Inflammatory macrophage (primary cell): Measurements from ENCODE around the gene PARD6G.
"Not testable (repeated sequence)": the region's sequence is repeated elsewhere in the genome, so short reads cannot be mapped to it uniquely, and the experiment has no call there.

Experiments
- DNase-seq, 2 donors: peaks; one replicate each; pipeline ENCODE4 v3.0.0-alpha.2; 2020 to 2022
- total RNA-seq, 18 experiments: gene quantifications; one replicate each; lab custom pipeline; 2026; ENCODE audit warnings: mixed read lengths in 6 of 18, inconsistent platforms in 2 of 18; lab: John Stamatoyannopoulos, UW

The PARD6G gene
- total RNA-seq: 0 to 0.20 (median 0.06) reads per million in 18 experiments

DNA sequence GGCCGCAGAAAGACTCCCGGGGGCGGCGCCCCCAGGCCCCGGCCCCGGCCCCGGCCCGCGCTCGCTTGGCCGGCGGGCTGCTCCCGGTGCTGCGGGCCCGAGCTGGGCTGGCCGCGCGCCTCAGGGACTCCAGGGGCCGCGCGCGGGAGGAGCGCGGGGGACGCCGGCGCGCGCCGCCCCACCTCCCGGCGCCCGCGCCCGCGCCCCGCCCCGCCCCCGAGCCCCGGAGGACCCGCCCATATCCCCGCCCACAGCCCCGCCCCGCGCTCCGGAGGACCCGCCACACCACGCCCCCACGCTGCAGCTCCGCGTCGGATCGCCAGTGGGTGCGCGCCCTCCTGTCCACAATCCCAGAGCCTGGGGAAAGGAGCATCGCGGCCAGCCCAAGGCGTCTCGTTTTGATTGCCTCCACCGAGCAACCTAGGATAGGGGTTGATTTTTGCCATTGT, at the start of gene PARD6G:
TSS of gene PARD6G (minus strand) at position 122 of the 449 bp plus-strand sequence. CDS start 166 bp downstream, outside the sequence.
- DNase-seq: peak; percentile 56 to 72

- not testable (repeated sequence) for DNase-seq
These were observed 15.1 kb upstream of the PARD6G start for GRCh38 chr18:80262241-80263033.

GRCh38 chr18:80259610-80260009, 12.3 kb upstream of the PARD6G start:
- DNase-seq: no peak

DNA sequence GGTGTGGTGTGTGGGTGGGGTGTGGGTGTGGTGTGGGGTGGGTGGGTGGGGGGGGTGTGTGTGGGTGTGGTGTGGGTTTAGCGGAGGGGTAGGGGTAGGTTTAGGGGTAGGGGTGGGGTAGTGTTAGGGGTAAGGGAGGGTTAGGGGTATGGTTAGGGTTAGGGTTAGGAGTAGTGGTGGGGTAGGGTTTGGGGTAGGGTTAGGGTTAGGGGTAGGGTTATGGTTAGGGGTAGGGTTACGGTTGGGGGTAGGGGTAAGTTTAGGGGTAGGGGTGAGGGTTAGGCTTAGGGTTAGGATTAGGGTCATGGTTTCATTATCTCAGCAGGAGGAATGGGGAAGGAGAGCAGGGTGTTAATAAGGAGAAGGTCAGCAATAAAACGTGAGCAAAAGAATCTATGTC, 11.3 kb upstream of the PARD6G start:
- DNase-seq: no peak

- DNase-seq: peak; percentile 58 to 66
These were observed 10.5 kb upstream of the PARD6G start for GRCh38 chr18:80257579-80258543.

DNA sequence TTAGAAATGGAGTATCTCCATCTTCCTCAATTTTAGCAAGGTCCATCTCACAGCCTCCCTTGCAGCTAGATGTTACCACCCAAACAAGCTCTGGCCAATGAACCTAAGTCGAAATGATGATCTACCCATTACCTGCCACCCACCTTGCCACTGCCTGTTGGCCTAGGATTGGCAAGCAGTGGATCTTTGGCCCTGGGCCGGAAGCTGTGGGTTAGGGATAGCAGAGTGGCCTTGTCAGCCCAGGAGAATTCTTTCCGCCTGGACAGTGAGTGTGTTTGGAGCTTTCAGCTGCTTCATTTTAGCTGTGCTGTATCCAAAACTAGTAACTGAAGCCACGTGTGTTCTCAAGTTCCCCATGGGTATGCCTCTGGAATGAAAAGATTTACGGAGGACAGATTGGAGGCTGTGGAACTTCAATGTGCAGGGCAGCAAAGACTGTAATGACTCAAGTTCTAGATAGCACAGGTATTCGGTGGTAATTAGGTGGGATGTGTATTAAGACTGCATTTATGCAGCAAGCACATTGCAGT, 7.7 kb upstream of the PARD6G start:
- no peak for DNase-seq

DNA sequence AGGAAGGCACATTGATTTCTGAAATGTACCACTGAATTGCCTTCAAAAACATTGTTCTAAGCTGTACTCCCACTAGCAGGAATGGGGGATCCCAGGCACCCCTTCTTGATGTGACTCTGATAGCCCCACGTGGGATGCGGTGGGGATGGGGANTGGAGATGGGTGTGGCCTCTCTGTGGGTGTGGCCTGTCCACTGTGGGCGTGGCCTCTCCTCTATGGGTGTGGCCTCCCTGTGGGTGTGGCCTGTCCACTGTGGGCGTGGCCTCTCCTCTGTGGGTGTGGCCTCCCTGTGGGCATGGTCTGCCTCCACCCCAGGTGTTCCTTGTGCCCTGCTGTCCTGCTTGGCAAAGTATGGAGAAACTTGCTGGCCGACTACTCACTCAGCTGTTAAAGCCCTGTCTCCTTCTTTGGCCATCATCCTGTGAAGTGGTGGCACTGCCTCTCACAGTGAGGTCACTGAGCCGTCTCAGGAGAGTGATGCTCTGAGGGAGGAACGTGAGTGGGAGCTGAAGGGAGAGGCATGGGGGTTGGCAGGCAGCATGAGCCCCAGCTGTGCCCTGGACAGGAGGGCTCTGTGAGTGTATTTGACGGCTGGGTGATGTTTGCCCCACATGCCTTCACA, 6.7 kb upstream of the PARD6G start:
- DNase-seq: peak in 1 of 2 donors; percentile 13

- DNase-seq: no peak
These were observed 5.9 kb upstream of the PARD6G start for GRCh38 chr18:80253236-80253635.

DNA sequence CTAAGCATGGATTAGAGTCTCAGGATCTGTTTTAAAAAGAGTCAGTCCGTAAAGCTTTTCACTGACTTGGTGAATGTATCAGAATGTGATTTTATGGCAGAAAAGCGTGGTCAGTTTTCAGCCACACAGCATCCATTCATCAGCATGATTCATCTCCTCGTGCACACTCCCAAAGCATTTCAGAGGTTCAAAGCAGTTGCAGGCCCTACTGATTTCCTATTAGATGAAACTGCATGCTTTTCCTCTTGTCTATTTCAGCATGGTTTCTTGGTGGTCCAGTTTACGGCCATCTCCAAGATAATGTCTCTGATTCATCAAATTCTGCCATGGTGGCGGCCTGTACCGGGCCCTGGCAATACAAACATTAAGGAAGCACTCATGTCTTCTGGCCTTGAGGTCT, 4.8 kb upstream of the PARD6G start:
- no peak for DNase-seq

DNA sequence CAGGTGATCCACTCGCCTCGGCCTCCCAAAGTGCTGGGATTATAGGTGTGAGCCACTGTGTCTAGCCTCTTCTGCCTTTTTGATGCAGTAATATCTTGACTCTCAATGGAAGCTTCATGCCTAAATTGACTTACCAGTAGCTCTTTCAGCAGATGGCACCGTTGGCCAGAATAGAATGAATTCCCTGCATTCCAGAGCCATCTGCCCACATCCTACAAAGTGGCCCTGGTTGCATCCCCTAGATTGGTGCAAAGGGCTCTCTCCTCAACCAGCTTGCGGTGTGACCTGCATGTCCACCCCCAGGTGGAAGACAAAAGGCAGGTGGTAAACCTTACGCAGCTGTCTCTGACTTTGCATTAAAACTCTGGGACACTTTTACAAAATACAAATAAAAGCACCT, 4.4 kb upstream of the PARD6G start:
- DNase-seq: no peak

GRCh38 chr18:80250740-80251364, 3.5 kb upstream of the PARD6G start:
- DNase-seq: no peak

- DNase-seq: no peak
These were observed 2.1 kb upstream of the PARD6G start for GRCh38 chr18:80249217-80250093.

- no peak for DNase-seq
These were observed 595 bp downstream of the PARD6G start for GRCh38 chr18:80246445-80247392.

DNA sequence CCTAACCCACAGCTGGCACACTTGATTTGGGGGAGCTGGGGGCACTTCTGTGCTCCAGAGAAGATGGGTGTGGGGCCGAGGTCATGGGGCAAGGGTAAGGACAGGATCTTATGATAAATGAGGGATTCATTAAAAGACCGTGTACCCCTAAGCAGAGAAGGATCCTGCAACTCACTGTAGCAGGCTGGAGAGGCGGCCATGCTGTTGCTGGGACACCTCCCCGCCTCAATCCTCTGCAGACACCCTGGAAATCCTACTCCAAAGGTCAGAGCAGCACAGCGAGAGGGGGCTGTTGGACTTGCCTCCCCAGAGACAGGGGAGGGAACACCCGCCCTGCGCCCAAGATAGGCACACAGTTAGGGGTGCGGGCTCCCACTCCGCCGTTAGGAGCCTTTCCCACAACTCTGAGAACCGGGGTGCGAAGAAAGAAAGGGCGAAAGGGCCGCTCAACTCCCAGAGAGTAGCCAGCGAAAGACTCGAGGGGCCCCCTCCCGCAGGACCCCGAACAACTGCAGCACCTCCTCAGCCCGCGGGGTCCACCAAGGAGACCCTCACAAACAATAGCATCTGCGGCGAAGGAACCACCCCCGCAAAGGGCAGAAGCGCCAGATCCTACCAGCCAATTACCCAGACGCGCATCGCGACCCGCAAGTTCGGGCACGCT, 1.4 kb downstream of the PARD6G start:
- DNase-seq: no peak

DNA sequence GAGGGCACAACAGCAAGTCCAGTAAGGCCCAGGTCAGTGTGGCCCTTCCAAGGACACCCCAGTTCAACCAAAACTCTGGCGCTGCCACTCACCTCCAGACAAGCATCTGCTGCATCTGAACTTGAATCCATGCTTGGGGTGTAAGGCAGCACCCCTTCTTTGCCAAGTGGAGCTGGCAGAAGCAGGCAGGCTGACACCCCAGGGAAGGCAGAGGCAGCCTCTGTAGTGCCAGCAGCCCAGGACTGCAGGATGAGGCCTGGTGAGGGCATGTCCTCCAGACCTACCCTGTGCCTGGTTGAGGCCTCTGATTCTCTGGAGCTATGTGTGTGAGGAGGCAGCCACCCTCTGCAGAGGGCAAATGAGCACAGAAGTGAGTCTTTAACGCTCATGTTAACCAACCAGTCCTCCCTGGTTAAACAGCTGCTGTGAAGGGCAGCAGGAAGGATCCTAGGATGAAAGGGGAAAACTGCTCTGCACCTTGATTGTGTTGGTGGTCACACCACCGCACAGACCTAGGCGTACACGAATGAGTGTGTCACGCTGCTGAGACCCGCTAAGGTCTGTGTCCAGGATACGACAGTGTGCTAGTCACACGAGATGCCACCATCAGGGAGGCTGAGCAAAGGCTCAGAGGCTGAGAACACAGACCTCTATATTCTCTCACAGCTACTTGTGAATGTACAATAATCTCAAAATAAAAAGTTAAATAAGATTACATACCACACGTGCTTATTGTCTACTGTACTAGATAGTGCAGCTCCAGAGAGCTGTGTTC, 2.2 kb downstream of the PARD6G start:
- DNase-seq: no peak

- DNase-seq: no peak
These were observed 3.1 kb downstream of the PARD6G start for GRCh38 chr18:80244167-80244566.

GRCh38 chr18:80243204-80243603, 4.1 kb downstream of the PARD6G start:
- no peak for DNase-seq
